HL-60 (cell line): Measurements from ENCODE around the gene KISS1R.

Experiments used
- DNase-seq, 2 experiments: peaks; one replicate each; pipeline ENCODE4 v3.0.0-alpha.2; 2010 to 2020; ENCODE audit warnings: low read depth in 1 of 2, low spot score in 1 of 2
- H3K27ac ChIP-seq: fragments of 250-450 bp; sonication (Bioruptor Pico); replicated peaks from 2 replicates; pipeline ENCODE4 v1.5.1; 2020; ENCODE audit warnings: mild to moderate bottlenecking, moderate library complexity
- H3K27me3 ChIP-seq: fragments of 250-450 bp; sonication (Bioruptor Pico); 2 replicates; pipeline ENCODE4 v1.5.1; 2021; ENCODE audit warnings: mild to moderate bottlenecking, moderate library complexity; ENCODE audit not compliant: insufficient read depth, poor library complexity, severe bottlenecking
- H3K4me3 ChIP-seq: replicated peaks from 2 replicates; pipeline ENCODE4 v1.5.1; 2011; ENCODE audit warnings: mild to moderate bottlenecking, control low read depth, low read length; ENCODE audit not compliant: insufficient read depth
- GABPA ChIP-seq: IDR thresholded peaks from 2 replicates; pipeline ENCODE4 v1.6.1; 2012; ENCODE audit warnings: low read depth
- POLR2AphosphoS5 ChIP-seq: IDR thresholded peaks from 2 replicates; pipeline ENCODE4 v1.6.1; 2012; ENCODE audit warnings: low read depth
- REST ChIP-seq: IDR thresholded peaks from 2 replicates; pipeline ENCODE4 v1.6.1; 2012; ENCODE audit warnings: low read depth; ENCODE audit not compliant: insufficient replicate concordance
- SPI1 ChIP-seq: IDR thresholded peaks from 2 replicates; pipeline ENCODE4 v1.6.1; 2012; ENCODE audit warnings: low read depth, mild to moderate bottlenecking, borderline replicate concordance
- TF ChIP-seq, protein P1 (sequence below): IDR thresholded peaks from one replicate; pipeline ENCODE4 v1.5.1; 2011; ENCODE audit warnings: low read length, control low read depth, inconsistent platforms; ENCODE audit not compliant: insufficient read depth

The KISS1R gene

DNA sequence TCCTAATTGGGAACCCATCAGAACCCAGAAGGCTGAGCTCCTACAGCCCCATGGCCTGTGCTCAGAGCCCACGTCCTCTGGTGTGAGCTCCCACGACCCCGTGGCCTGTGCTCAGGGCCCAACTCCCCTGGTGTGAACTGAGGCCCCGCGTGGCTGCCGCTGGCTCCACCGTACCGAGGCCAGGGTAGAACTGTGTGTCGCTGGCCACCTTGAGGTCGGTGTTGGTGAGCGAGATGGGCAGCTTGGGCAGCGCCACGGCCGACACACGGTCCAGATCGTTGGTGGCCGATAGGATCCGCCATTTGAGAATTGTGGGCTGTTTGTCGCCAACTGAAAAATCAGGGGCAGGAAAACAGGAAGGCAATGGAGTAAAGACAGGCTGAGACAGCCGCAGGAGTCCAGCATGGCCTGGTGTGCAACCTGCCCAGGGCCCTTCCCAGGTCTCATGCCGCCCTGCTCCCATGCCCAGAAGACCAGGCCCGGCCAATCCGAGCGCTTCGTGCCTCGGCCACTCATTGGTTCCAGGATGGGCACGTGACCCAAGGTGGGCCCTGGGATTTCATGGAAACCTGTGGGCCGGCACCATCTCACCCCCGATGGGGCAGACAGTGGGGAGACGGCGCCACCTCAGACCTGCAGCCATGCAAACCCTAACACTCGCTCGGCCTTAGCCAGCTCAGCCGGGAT, 35.6 kb upstream of the KISS1R start:
- Histone ChIP-seq H3K27me3 (no peaks in the 10 kb centered on the region), H3K27ac (no peak overlapping the region), H3K4me3 (no peak overlapping the region)
- TF ChIP-seq REST = no peak
- no peak for TF ChIP-seq POLR2AphosphoS5
- no peak for TF ChIP-seq SPI1
- TF ChIP-seq, protein P1, sequence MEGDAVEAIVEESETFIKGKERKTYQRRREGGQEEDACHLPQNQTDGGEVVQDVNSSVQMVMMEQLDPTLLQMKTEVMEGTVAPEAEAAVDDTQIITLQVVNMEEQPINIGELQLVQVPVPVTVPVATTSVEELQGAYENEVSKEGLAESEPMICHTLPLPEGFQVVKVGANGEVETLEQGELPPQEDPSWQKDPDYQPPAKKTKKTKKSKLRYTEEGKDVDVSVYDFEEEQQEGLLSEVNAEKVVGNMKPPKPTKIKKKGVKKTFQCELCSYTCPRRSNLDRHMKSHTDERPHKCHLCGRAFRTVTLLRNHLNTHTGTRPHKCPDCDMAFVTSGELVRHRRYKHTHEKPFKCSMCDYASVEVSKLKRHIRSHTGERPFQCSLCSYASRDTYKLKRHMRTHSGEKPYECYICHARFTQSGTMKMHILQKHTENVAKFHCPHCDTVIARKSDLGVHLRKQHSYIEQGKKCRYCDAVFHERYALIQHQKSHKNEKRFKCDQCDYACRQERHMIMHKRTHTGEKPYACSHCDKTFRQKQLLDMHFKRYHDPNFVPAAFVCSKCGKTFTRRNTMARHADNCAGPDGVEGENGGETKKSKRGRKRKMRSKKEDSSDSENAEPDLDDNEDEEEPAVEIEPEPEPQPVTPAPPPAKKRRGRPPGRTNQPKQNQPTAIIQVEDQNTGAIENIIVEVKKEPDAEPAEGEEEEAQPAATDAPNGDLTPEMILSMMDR = no peak
- no peak for TF ChIP-seq GABPA
- no peak for DNase-seq

DNA sequence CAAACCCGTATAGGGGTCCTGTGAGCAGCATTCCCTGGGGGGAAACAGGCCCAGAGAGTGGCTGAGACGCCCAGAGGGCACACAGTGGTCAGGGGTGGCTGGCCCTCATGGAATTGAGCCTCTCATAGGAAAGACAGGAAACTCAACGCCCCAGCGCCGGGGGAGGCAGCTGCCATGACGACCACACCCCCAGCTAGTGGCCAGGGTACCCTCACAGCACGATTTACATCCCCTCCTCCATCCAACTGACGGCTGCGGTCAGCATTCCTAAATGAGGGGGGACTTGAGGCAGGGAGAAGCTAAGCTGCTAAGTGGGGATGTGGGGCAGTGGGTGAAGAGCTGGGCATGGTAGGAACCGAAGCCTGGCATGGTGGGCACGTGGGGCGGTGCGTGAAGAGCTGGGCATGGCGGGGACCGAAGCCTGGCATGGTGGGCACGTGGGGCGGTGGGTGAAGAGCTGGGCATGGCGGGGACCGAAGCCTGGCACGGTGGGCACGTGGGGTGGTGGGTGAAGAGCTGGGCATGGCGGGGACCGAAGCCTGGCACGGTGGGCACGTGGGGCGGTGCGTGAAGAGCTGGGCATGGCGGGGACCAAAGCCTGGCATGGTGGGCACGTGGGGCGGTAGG, 34.1 kb upstream of the KISS1R start:
- H3K4me3 ChIP-seq = no peak overlapping the region
- no peak overlapping the region for H3K27ac ChIP-seq

More for the DNA sequence above, 34.1 kb upstream of the KISS1R start:
- TF ChIP-seq, protein P1 = no peak
- TF ChIP-seq POLR2AphosphoS5 = no peak
- no peak for TF ChIP-seq REST
- no peak for TF ChIP-seq GABPA
- TF ChIP-seq SPI1 = no peak
- no peak for DNase-seq
- H3K27me3 ChIP-seq = no peaks in the 10 kb centered on the region
